Measurements from ENCODE around the gene MBLAC2. TPM values are rescaled to one million over a fixed set of nuclear protein-coding genes. Genes with fewer than 3 reads are reported as not detected.

MBLAC2 gene
- polyA plus RNA-seq, 1 of the 3 experiments (the other 2 are of a cell fraction) = 2.0 TPM

GRCh38 chr5:90506221-90506620, 31.6 kb upstream of the MBLAC2 start:
- DNase-seq = no peak
- H3K4me2 ChIP-seq = no peak overlapping the region
- no peak overlapping the region for H3K9ac ChIP-seq
- no peaks in the 10 kb centered on the region for H3K27me3 ChIP-seq (ENCODE audit: insufficient read depth)
- H3K79me2 ChIP-seq (ENCODE audit: insufficient read depth) = no peaks in the 10 kb centered on the region
- H3K9me2 ChIP-seq = no peaks in the 10 kb centered on the region
- POLR2A ChIA-PET = no interaction called here
- no peak overlapping the region for H3K27ac ChIP-seq (ENCODE audit: low read depth in 2 of 2, low read length in 1 of 2)
- no peaks in the 10 kb centered on the region for H3K9me3 ChIP-seq
- peaks cover 0 to 21% of the 10 kb centered on the region in 2 experiments; a peak in 2 of 4 replicates for H3K4me1 ChIP-seq (ENCODE audit: control insufficient read depth in 1 of 2, insufficient read depth in 2 of 2, low read depth in 1 of 2, low read length in 1 of 2)
- H4K20me1 ChIP-seq (ENCODE audit: insufficient read depth) = no peaks in the 10 kb centered on the region
- H3F3A ChIP-seq (replicated peaks; ENCODE audit: insufficient read depth) = peaks cover 2% of the 10 kb centered on the region
- CTCF ChIA-PET = no interaction called here
- no peak overlapping the region for H2AFZ ChIP-seq (ENCODE audit: low read depth)
- no peak overlapping the region for H3K4me3 ChIP-seq (ENCODE audit: low read depth in 2 of 2, low read length in 1 of 2)
- TF ChIP-seq PBX3 (IDR thresholded peaks at IDR 0.05) = no peak
- TF ChIP-seq SIN3A (IDR thresholded peaks at IDR 0.05; ENCODE audit: borderline replicate concordance, low read depth, low read length) = no peak
- no peak for TF ChIP-seq NFIC (IDR thresholded peaks at IDR 0.05; ENCODE audit: borderline replicate concordance)
- no peak for TF ChIP-seq RAD21 (IDR thresholded peaks at IDR 0.05; ENCODE audit: low read length)
- no peak for TF ChIP-seq ZBTB33 (IDR thresholded peaks at IDR 0.05; ENCODE audit: borderline replicate concordance, low read depth)
- TF ChIP-seq YY1 (IDR thresholded peaks at IDR 0.05; ENCODE audit: low read depth) = no peak
- TF ChIP-seq REST (IDR thresholded peaks at IDR 0.05; ENCODE audit: low read depth, low read length) = no peak
- no peak for TF ChIP-seq TAF1 (IDR thresholded peaks at IDR 0.05; ENCODE audit: borderline replicate concordance, low read depth, low read length)
- no peak for TF ChIP-seq RXRA (IDR thresholded peaks at IDR 0.05; ENCODE audit: borderline replicate concordance, low read depth)
- TF ChIP-seq MEF2A (IDR thresholded peaks at IDR 0.05; ENCODE audit: borderline replicate concordance, low read depth) = no peak
- no peak for TF ChIP-seq CHD2 (IDR thresholded peaks at IDR 0.05; ENCODE audit: low read length, partially characterized antibody)
- TF ChIP-seq FOSL2 (IDR thresholded peaks at IDR 0.05; ENCODE audit: borderline replicate concordance, low read depth) = no peak
- no peak for TF ChIP-seq TCF12 (IDR thresholded peaks at IDR 0.05)
- no peak for TF ChIP-seq FOXM1 (IDR thresholded peaks at IDR 0.05; ENCODE audit: low read depth)
- no peak for TF ChIP-seq MXI1 (IDR thresholded peaks at IDR 0.05; ENCODE audit: low read depth, low read length)
- no peak for TF ChIP-seq RCOR1 (IDR thresholded peaks at IDR 0.05; ENCODE audit: low read length)
- TF ChIP-seq USF1 (IDR thresholded peaks at IDR 0.05; ENCODE audit: borderline replicate concordance, low read depth) = no peak
- no peak for TF ChIP-seq CTCF (IDR thresholded peaks at IDR 0.05)
- TF ChIP-seq MAX (IDR thresholded peaks at IDR 0.05; ENCODE audit: low read depth) = no peak
- TF ChIP-seq EZH2phosphoT487 (IDR thresholded peaks at IDR 0.05; ENCODE audit: borderline replicate concordance, low read depth) = no peak
- peaks cover 0 to 5% of the 10 kb centered on the region in 2 experiments for H3K36me3 ChIP-seq (replicated peaks in 1 of 2; ENCODE audit: control insufficient read depth in 1 of 2, insufficient read depth in 2 of 2, low read length in 1 of 2)

All from SK-N-SH (cell line).